Measurements from ENCODE around the gene EFHD2.
"Not testable (repeated sequence)": the region's sequence is repeated elsewhere in the genome, so short reads cannot be mapped to it uniquely, and the experiment has no call there.

EFHD2 gene

DNA sequence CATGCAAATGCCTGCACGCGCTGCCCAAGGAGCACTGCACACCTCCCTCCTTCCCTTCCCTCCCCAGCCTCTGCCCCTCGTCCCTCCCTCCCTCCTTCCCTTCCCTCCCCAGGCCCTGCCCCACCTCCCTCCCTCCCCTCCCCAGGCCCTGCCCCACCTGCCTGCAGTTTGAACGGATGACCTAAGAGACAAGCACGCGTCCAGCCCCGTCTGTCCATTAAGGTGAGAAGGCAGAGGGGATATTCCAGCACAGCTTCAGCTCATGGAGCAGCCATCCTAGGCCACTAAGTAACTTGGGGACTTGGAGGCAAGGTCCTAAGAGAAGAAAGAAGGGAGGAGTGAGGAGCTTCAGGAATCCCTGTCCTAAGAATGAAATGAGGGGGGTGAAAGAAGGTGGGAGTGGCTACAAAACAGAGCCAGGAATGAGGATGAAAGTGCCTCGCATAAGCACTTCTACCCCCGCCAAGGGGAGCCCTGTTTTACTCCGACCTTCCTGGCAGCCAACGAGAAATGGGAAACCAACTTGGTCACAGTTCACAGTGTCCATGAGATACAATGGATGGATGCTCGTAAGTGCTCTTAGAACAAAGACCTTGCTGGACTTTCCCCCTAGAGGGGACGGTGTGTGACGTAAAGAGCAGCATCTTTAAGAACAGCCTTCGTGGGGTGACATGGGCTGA lies 21.3 kb upstream of the EFHD2 start:
- DNase-seq, result no peak

DNA sequence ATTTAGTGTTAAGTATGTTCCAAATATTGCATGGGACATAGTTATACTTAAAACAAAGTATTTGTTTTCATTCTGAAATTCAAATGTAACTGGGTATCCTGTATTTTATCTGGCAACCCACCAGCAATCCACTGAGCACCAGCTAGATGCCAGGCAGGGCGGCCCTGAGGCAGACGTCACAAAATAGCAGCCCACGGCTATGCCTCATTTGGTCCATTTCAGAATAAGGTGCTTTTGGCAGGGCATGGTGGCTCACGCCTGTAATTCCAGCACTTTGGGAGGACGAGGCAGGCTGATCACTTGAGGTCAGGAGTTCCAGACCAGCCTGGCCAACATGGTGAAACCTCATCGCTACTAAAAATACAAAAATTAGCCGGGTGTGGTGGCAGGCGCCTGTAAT lies 19.9 kb upstream of the EFHD2 start:
- DNase-seq, result not testable (repeated sequence)

DNA sequence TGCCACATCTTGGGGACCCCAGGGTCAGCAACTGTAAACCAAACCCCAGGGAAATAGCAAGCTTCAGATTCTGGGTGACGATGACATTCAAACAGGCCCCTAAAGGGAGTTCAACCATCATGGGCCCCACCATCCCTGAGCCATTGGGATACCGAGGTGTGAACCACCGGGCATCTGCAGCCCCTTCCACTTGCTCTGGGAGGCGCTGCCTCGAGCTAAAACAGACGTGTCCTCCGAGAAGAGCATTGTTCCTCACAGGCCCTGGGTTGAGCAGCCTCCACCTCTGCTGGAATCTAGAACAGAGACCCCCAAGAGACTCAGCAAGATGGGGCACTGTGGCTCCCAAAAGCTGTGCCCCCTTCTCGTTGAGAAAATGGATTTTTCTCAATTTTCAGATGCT lies 19.0 kb upstream of the EFHD2 start:
- DNase-seq, result no peak

DNA sequence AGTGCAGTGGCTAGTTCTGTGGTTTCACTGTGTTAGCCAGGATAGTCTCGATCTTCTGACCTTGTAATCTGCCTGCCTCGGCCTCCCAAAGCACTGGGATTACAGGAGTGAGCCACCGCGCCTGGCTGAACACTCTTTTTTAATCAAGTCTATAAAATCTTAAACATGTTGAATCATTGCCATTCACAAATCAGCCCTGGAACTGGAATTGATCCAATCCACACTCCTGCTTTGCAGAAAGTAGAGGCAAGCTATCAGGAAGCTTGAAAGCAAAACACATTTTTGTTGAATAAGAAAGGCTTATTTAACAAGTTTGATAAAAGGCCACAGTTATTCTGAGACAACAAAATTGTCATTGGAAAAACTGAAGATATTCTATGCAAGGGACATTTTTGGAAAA lies 18.3 kb upstream of the EFHD2 start:
- DNase-seq, result no peak

DNA sequence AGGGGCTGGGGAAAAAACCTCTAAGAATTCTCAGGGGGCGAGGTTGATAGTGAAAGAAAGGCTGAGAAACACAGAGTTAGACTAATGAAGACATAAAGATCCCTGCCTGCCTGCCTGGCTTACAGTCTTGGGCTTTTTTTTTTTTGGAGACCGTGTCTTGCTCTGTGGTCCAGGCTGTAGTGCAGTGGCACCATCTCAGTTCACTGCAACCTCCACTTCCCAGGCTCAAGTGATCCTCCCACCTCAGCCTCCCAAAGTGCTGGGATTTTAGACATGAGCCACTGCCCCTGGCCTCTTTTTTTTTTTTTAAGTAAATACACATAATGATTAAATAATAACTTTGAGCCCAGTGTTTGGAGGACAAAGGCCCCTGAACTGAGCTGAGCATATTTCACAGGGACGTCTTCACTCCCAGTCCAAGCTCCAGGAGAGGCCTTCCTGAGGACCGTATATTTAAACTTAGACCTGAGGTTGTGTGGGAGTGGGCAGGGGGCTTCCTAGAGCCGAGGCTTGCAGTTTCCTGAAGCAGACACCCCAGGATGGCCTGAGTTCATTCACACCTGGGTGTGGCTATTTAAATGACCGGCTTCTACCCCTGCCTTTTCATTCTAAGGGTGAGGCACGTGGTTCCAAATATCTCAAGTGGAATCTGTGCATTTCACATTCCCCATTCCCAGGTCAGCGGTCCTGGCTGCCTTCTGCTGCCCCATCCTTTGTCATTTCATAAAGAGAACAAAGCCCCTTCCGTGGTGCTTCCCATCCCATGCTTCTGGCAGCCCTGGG lies 16.0 kb upstream of the EFHD2 start:
- DNase-seq, result no peak

DNA sequence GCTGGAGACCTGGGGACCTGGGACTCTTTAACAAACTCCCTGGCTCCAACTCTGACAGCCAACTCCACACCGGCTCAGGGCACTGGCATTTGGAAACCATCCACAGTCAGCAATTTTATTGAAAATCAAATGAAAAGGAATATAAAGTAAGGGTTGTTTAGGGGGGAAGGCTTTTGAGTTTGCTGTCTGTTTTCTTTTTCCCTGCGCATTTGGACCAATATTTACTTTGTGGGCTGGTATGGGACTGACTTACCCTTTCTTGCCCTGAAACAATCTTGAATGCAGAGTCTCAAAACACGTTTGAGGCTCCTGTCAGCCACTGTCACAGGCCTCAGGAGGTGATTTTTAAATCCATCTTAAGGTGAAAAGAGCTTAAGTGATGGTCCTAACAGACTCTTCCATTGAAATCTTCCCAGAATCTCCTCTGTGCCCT lies 15.4 kb upstream of the EFHD2 start:
- no peak for DNase-seq

DNA sequence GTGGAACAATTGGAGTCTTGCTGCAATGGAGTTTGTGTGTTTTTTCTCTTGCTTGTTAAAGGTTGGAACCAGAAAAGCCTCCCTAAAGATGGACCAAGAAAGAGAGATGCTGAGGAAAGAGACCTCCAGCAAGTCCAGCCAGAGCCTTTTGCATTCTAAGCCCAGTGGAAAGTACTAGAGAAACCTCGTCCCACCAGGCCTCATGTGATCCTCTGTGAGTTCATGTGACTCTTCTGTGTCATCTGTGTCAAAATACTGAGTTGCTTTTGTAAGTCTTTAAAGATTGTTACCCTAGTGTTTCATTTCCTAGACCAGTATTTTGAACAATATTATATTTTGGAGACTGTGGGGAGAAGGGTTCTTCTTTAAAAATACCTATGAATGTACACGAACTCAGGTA lies 12.5 kb upstream of the EFHD2 start:
- DNase-seq, result no peak

DNA sequence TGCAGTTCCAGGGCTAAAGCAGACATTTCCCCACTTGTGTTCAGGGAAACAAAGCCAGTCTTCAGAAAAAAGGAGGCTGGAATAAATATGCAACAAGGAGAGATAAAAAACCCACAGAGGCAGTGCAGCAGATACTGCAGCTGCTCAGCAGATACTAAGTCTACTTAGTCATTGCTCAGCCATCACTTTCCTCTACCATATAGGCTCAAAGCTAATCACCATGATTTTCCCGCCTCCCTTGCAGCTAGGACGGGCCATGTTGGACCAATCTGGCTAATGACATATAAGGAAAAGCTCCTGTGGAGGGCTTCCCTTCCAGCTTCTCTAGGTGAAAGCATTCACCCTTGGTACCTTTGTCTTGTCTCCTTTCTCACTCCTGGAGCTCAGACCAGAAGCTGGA lies 10.0 kb upstream of the EFHD2 start:
- DNase-seq, result no peak

DNA sequence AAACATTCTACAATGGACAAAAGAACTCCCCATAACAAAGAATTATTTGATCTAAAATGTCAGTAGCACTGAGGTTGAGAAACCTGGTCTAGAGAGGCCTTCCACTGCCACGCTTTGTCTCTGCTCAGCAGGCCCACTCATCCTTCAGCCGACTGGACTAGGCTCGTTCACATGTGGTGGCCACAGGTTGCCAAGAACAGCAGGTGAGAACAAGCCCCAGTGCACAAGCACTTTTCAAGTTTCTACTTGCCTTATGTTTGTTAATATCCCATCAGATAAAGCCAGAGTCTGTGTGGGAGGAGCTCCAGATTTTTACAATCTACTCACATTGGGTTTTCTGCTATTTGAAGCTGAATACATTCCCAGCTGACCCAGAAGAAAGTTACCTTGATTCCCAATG lies 9.1 kb upstream of the EFHD2 start:
- DNase-seq, result no peak

DNA sequence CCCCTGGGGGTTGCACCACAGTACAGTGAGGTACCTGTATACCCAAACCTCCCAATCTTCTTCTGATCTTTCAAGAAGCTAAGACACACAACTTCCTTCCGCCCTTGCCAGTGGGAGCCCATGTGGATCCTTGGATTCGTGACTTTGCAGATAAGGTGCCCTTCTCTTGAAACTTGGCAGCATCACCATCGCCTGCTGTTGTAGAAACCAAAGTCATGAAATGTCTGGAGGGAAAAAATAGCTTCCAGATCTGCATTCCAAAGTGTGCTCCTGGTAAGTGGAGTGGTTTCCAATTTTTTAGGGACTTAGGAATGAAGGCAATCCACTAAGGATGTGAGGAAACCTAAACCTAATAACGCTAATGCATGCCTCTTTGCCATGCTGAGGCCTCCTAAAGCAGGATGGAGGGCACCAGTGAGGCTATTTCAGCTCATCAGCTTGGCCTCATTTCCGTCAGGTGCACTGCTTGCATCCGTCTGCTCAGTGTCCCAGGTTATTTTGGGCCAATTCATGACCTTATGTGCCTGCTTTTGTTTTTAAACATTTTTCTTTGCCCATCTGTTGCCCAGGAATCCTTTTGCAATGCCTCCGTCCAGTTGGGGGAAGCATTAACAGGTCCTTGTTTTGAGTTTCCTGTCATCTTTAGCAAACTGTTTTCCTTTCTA lies 8.2 kb upstream of the EFHD2 start:
- DNase-seq, result no peak

DNA sequence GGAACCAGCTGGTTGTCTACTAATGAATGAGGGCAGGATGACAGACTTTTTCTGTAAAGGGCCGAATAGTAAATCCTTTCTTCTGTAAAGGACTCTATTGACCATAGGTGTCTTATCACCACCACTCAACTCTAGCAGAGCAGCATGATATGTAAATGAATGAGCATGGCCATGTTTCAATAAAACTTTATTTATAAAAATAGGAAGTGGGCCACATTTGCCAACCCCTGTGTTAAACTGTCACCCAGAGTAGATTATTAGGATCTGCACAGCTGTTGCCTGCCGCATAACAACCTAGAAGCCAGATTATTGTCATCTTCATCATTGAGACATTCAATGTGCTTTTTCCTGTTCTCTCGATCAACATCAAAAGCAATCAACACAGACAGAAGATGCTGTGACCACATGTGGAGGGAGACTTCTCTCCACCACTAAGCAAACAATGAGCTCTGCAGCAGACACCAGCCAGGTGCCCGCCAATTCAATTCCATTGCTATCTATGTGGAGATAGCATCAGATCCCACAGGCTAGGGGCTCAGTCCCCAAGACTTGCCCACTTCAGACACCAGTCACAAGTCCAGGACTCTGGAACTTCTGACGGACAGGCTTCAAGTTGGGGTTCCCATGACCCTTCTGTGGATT lies 6.8 kb upstream of the EFHD2 start:
- no peak for DNase-seq

DNA sequence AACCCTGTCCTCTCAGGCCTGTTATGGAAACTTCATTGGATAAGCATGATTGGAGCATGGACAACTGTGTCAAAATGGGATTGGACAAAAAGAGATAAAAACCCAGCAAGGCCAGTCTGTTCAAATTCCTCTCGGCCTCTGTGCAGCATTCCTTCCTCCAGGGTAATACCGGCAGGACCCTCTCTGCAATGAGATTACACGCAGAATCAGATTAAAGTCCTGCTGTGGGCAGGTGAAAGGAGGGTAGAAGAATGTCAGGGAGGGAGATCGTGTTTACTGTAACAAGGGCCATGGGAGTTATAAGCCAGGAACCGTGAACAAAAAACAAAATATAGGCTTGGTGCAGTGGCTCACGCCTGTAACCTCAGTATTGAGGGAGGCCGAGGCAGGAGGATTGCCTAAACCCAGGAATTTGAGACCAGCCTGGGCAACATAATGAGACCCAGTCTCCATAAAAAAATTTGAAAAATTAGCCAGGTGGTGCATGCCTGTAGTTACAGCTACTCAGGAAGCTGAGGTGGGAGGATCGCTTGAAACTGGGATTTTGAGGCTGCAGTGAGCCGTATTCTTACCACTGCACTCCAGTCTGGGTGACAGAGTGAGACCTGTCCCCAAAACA lies 5.6 kb upstream of the EFHD2 start:
- no peak for DNase-seq

DNA sequence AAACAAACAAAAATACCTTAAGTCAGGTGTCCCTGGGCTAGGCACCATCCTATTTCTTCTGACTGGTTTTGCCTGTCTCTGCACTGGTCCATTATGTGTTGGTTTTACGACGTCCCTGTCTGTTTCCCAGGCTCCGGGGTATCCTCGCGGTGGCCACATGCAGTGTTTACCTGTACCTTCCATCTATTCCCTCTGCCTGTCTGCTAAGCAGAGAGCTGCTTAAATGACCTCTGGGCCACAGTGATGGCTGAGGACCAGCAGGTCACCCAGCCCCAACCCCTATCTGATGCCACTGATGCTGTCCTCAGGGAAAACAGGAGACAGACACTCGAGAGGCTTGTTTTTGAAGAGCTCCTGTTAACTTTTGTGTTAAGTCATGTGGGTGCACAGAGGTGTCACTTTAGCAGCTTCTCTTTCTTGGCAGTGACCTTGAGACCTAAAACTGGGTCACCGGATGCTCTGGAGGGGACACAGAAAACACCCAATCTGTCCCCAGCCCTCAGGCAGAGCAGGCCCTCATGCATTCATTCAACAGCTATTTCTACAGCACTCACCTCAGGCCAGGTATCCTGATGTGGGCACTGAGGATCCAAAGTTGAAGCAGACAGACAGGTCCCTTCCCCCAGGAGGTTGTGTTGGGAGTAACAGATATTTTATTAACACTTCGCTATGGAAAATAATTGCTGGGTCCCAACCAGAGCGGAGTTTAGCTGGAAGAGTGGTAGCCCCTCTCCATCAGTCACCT lies 4.4 kb upstream of the EFHD2 start:
- DNase-seq, result no peak

DNA sequence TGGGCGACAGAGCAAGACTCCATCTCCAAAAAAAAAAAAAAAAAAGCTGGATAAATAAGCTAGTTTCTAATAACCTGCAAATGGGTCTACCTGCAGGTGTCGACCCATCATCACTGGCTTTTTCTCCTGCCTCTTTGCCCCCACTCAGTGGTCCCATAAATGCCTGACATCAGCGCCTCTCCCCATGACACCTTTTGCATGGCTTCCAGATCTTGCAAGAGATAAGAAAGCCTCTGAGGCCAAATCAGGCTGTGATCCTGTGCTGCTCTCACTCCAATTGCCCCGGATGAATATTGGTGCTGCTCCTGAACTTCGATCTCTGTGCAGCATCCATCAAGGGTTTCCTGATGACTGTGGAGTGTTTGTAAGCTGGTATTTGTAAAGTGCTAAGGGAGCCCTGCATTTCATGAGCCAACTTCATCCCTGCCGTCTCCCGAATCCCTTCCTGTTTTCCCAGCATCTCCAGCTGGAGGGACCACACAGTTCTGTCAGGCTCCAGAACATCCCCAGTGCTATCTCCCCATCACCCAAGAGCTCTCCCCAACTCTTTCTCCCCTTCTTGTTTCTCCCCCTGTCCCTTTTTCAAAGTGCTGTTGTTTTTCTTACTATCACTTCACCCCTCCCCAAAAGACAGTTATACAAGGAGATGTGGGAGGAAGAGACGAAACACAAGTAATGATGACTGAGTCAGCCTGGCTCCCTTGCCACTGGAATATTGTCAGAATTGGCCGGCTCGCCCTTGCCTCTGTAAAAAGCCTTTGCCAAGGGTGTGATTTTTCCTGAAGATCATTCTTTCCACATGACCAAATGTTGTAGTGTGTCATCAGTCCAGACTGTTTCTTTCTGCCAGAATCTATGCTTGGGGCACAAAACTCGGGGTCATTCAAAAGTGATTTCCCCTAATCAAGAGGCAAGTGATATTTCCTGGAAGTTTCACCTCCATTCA lies 2.8 kb upstream of the EFHD2 start:
- DNase-seq, result no peak

DNA sequence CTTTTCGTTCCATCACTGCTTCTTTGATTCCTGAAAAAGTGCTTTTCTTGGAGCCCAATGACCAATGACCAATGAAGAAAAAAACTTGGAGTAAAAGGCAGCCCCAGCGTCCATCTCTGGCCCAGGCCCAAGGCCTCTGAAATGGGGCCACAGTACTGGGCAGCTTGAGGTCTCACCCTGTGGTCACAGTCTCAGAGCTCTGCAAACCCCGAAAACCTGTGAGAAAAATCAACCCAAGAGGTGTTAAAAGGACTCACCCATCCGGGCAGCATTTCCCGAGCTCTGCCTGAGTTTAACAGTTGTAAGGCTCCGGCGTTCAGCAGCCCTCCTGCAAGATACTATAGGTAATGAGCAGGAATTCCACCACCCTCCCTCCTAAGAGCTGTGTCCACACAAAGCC lies 2.1 kb upstream of the EFHD2 start:
- no peak for DNase-seq

DNA sequence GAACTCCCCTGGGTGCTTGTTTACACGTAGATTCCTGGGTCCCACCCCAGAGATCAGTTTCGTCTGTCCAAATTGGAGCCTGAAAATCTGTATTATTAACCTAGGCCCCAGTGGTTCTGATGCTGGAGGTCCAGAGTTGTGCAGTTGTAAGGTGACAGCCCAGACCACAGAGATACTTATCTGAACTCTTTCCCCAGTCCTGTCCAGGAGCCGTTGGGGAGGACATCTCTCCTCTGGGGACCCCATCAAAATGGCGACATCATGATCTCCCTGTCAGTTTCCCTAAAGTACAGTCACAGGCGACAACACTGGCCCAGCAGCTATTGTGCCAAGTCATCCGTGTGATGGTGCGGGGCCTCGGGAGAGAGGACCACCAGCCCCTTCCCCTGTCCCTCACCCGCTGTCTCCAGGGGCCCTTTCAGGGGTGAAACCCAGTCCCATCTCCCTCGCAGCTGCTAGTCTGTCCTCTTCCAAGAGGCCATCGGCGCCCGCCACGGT lies 749 bp upstream of the EFHD2 start:
- no peak for DNase-seq

DNA sequence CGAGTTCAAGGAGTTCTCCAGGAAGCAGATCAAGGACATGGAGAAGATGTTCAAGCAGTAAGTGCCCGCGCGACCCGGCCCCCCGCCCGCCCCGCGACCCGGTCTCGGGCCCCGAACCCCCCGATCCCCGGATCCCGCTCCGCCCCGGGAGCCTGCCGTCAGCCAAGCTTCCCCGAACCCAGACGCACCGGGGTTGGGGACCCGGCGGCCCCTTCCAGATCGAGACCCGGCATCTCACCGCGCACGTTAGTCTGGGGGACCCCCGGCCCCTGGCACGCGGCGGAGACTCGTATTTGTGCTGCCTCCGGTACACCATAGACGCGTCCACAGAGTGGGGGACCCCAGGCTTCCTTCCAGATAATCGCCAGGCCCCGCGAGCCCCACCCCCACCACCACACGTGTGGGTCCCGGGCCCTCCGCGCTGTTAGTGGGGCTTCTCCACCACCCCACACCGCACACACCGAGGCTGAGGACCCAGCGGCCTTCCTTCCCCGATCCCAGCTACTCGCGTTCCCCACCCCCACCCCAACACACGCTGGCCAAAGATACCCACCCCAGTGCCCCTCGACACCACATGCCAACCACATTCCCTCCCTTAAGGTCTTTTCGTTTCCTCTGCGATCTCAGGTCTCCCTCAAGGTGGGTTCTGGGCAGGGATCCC lies 665 bp downstream of the EFHD2 start:
- DNase-seq, result no peak

DNA sequence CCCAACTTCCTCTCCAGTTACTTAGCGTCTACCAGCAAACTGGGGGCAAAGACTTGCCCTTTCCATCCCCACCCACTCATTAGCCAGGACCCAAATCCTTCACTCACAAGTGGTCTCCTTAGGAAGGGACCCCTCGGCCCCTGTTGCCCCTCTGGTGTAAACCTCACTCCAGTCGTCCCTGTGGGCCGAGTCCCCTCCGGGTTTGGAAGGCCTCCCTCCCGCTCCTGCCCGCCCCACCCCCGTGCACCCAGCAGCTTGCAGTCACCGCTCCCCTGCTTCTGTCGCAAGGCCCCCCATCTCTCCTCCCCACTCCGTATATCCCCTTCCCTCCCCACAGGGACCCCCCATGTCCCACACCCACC lies 1.2 kb downstream of the EFHD2 start:
- no peak for DNase-seq

DNA sequence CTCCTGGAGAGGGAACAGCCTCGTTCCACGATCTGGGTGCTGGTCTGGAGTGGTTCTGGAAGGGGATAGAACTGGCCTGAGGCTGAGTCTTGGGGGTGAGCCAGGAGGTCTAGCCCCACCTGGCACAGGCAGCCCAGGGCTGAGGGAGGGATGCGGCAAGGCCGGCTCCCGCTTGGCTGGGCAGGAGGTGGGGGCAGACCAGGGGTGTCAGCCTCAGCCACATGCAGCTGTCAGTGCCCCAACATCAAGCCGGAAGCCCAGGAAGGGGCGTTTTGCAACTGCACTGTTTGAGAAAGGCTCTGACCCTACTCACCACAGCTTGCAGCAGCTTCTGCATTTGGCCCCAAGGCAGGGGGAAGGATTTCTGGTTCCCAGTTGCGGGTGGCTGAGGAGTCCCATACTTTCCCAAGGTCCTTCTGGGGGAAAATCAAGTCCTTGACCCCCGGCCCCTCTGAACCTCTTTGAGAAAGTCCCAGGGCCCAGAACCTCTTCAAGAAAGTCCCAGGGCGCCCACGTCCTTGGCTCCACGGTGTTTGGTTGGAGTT lies 2.0 kb downstream of the EFHD2 start:
- peak; percentile 32 for DNase-seq

DNA sequence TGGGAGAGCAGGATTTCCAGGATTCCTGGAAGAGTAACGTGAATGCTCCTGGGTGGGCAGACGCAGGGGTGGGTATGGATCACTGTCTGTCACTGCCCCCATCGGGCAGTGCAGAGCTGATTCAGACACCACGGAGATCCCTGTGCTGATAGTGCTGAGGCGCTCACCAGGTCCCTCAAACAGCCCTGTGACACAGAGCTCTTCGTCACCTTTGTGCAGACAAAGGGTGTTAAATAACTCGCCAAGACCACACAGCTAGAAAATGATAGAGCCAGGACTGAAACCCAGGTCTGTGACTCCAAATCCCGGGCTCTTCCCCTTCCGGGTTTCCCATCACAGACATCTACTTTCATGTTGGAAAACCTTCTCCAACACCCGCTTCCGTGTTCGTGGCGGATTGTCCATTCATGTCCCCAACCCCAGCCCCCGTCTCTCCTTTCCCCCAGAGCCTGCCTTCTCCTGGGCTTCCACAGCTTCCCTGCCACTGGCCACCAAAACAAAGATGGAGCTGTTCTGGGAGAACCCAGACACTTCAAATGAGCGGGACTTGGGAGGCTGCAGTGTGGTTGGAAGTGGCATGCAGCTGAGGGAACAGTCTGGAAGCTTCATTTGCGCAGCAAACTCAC lies 2.6 kb downstream of the EFHD2 start:
- DNase-seq, result peak; percentile 52

Measured in stimulated activated CD4-positive, alpha-beta T cell treated with anti-CD3 and anti-CD28 coated beads, Interleukin-4, amount 100 ng/mL, for 24 hours (primary cell).